ENCODE results near the gene CACNG4.

The CACNG4 gene

DNA sequence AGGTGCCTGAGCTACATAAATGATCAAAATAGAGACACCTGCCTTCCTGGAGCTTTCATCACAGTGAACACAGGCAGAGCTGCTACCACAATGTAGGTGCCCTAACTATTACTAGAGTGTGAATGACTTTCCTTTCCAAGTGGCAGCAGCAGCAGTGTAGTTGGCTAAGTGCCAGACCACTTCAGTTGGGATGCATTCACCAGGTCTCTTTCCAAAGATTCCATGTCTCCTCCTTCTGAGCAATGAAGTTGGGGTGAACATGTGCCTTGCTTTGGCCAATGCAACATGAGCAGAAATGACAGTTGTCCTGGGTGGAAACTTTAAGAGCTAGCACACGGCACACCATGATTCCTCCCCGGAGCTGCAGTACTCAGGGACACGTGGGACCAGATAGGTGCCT, 23.3 kb upstream of the CACNG4 start:
- TF ChIP-seq, protein P1, sequence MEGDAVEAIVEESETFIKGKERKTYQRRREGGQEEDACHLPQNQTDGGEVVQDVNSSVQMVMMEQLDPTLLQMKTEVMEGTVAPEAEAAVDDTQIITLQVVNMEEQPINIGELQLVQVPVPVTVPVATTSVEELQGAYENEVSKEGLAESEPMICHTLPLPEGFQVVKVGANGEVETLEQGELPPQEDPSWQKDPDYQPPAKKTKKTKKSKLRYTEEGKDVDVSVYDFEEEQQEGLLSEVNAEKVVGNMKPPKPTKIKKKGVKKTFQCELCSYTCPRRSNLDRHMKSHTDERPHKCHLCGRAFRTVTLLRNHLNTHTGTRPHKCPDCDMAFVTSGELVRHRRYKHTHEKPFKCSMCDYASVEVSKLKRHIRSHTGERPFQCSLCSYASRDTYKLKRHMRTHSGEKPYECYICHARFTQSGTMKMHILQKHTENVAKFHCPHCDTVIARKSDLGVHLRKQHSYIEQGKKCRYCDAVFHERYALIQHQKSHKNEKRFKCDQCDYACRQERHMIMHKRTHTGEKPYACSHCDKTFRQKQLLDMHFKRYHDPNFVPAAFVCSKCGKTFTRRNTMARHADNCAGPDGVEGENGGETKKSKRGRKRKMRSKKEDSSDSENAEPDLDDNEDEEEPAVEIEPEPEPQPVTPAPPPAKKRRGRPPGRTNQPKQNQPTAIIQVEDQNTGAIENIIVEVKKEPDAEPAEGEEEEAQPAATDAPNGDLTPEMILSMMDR (IDR thresholded peaks at IDR 0.05; ENCODE audit: borderline replicate concordance, extremely low read depth, low read length, poor library complexity, severe bottlenecking), result no peak
- TF ChIP-seq EZH2 (IDR thresholded peaks at IDR 0.05; ENCODE audit: borderline replicate concordance, low read depth, low read length, severe bottlenecking), result no peak

DNA sequence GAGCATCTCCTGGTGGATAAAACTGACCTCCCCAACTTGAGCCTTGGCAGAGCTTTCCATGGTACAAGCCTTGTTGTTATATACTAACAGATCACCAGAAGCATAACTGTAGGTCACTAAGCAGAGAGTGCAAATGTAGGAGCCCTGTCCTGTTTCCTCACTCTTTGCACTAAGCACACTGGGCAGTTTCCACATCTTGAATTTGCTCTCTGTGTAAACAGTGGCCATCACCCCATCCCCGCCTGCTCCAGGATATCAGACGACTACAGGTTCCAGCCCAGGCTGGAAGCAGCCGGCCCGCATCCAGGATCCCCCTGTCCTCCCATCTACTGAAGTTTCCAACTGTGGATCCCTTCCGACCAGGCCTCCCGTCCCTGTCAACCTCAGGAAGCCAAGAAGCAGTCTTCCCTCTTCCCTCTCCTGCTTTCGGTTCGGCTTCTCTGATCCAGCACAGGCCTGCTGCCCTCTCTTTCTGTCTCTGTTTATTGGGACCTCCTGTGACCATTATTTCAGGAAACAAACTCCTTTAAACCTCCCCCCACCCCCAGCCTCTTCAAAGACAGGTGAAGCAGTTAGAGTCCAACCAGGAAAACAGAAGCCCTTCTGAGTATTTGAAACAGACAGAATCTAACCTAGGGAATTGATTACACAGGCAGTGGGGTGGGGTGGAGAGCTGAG, 22.6 kb upstream of the CACNG4 start:
- ATAC-seq (ENCODE audit: insufficient read depth, low read depth), result no peak
- no peak overlapping the region for H3K9ac ChIP-seq (ENCODE audit: low read depth, low read length)
- no peaks in the 10 kb centered on the region for H3K36me3 ChIP-seq (ENCODE audit: insufficient read depth, low read length)
- TF ChIP-seq, protein P1 (IDR thresholded peaks at IDR 0.05; ENCODE audit: borderline replicate concordance, extremely low read depth, low read length, poor library complexity, severe bottlenecking), result no peak
- TF ChIP-seq EZH2 (IDR thresholded peaks at IDR 0.05; ENCODE audit: borderline replicate concordance, low read depth, low read length, severe bottlenecking), result no peak
- H3K27me3 ChIP-seq (ENCODE audit: insufficient read depth, low read length, poor library complexity), result peaks cover 11% of the 10 kb centered on the region
- peaks cover 5% of the 10 kb centered on the region for H3K9me3 ChIP-seq (ENCODE audit: insufficient read depth, low read length, severe bottlenecking)
- no peaks in the 10 kb centered on the region; the same call in 1 of the 2 replicates for H4K20me1 ChIP-seq (ENCODE audit: insufficient read depth, low read length)
- no peak overlapping the region for H3K27ac ChIP-seq (ENCODE audit: low read length)
- no peaks in the 10 kb centered on the region for H3K4me1 ChIP-seq (ENCODE audit: insufficient read depth, low read length)
- H2AFZ ChIP-seq (ENCODE audit: low read depth, low read length), result no peak overlapping the region
- no peak for DNase-seq
- H3K4me2 ChIP-seq (ENCODE audit: insufficient read depth, low read length), result no peak overlapping the region
- no peak overlapping the region for H3K4me3 ChIP-seq (ENCODE audit: low read depth in 1 of 2, low read length in 2 of 2)
- no peaks in the 10 kb centered on the region for H3K79me2 ChIP-seq (ENCODE audit: insufficient read depth, low read length)

More for the DNA sequence above, 23.3 kb upstream of the CACNG4 start:
- H3K9ac ChIP-seq (ENCODE audit: low read depth, low read length), result no peak overlapping the region
- no peaks in the 10 kb centered on the region; the same call in 1 of the 2 replicates for H4K20me1 ChIP-seq (ENCODE audit: insufficient read depth, low read length)
- no peaks in the 10 kb centered on the region for H3K79me2 ChIP-seq (ENCODE audit: insufficient read depth, low read length)
- no peaks in the 10 kb centered on the region for H3K36me3 ChIP-seq (ENCODE audit: insufficient read depth, low read length)
- H3K4me2 ChIP-seq (ENCODE audit: insufficient read depth, low read length), result no peak overlapping the region
- H3K4me3 ChIP-seq (ENCODE audit: low read depth in 1 of 2, low read length in 2 of 2), result no peak overlapping the region
- H3K4me1 ChIP-seq (ENCODE audit: insufficient read depth, low read length), result no peaks in the 10 kb centered on the region
- no peak for ATAC-seq (ENCODE audit: insufficient read depth, low read depth)
- H3K27me3 ChIP-seq (ENCODE audit: insufficient read depth, low read length, poor library complexity), result peaks cover 5% of the 10 kb centered on the region
- peaks cover 5% of the 10 kb centered on the region for H3K9me3 ChIP-seq (ENCODE audit: insufficient read depth, low read length, severe bottlenecking)
- H3K27ac ChIP-seq (ENCODE audit: low read length), result no peak overlapping the region
- DNase-seq, result no peak
- no peak overlapping the region for H2AFZ ChIP-seq (ENCODE audit: low read depth, low read length)

DNA sequence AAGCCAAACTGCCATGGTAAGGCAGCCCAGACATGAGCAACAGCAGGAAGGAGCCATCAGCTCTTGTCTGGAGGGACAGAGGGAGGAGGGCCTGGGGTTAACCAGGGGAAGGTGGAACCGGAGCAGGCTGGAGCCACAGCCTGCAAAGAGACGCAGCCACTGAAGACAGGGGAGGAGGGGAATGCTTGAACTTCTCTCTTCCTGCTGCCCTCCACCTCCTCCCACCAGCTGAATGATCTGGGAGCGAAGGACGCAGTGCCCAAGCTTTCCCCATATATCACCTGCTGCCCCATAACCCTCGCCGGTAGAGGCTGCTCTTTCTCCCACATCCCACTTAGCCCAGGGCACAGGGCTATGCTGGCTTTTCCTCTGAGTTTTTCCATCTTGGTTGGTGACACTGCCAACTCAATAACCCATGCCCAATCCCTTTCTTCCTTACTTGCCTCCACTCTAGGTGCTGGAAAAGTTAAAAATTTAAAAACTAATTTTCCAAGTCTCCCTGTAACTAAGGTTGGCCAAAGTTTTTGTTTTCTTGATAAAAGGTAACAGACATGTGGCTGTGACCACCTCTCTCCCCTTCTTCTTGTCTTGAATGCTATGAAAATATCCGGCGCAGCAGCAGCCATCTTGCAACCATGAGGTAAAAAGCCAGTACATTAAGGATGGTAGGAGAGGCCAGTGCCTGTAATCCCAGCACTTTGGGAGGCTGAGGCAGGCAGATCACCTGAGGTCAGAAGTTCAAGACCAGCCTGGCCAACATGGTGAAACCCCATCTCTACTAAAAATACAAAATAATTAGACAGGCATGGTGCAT, 21.8 kb upstream of the CACNG4 start:
- no peak for DNase-seq
- peaks cover 12% of the 10 kb centered on the region for H3K27me3 ChIP-seq (ENCODE audit: insufficient read depth, low read length, poor library complexity)
- H3K36me3 ChIP-seq (ENCODE audit: insufficient read depth, low read length), result no peaks in the 10 kb centered on the region
- no peaks in the 10 kb centered on the region for H3K79me2 ChIP-seq (ENCODE audit: insufficient read depth, low read length)
- H4K20me1 ChIP-seq (ENCODE audit: insufficient read depth, low read length), result no peaks in the 10 kb centered on the region; the same call in 1 of the 2 replicates
- no peak for TF ChIP-seq EZH2 (IDR thresholded peaks at IDR 0.05; ENCODE audit: borderline replicate concordance, low read depth, low read length, severe bottlenecking)
- TF ChIP-seq, protein P1 (IDR thresholded peaks at IDR 0.05; ENCODE audit: borderline replicate concordance, extremely low read depth, low read length, poor library complexity, severe bottlenecking), result no peak
- no peaks in the 10 kb centered on the region for H3K4me1 ChIP-seq (ENCODE audit: insufficient read depth, low read length)
- no peak overlapping the region for H3K4me2 ChIP-seq (ENCODE audit: insufficient read depth, low read length)
- no peak overlapping the region for H2AFZ ChIP-seq (ENCODE audit: low read depth, low read length)
- no peak overlapping the region for H3K27ac ChIP-seq (ENCODE audit: low read length)
- H3K9ac ChIP-seq (ENCODE audit: low read depth, low read length), result no peak overlapping the region
- H3K4me3 ChIP-seq (ENCODE audit: low read depth in 1 of 2, low read length in 2 of 2), result no peak overlapping the region
- no peak for ATAC-seq (ENCODE audit: insufficient read depth, low read depth)
- peaks cover 3% of the 10 kb centered on the region for H3K9me3 ChIP-seq (ENCODE audit: insufficient read depth, low read length, severe bottlenecking)

Data from DND-41 (cell line).